HCT116 (cell line): ENCODE data around the gene TBC1D12.

Experiments
- CEBPB ChIP-seq: IDR thresholded peaks from 2 replicates; pipeline ENCODE4 v1.6.1; 2012; ENCODE audit warnings: low read depth
- EGR1 ChIP-seq: IDR thresholded peaks from 2 replicates; pipeline ENCODE4 v1.6.1; 2012; ENCODE audit warnings: low read depth
- EZH2 ChIP-seq: fragments of 200-600 bp; sonication (generic); IDR thresholded peaks from 2 replicates; pipeline ENCODE4 v1.6.1; 2017; ENCODE audit warnings: antibody characterized with exemption, mixed run types
- POLR2A ChIP-seq: IDR thresholded peaks from 2 replicates; pipeline ENCODE4 v1.7.0; 2011; ENCODE audit warnings: borderline replicate concordance; ENCODE audit not compliant: insufficient read depth, insufficient read length; ENCODE audit errors: extremely low read depth
- POLR2AphosphoS5 ChIP-seq: IDR thresholded peaks from 2 replicates; pipeline ENCODE4 v1.6.1; 2011; ENCODE audit warnings: mild to moderate bottlenecking, low read depth, low read length, moderate library complexity
- SIN3A ChIP-seq: IDR thresholded peaks from 2 replicates; pipeline ENCODE4 v1.6.1; 2012; ENCODE audit warnings: low read depth
- SP1 ChIP-seq: IDR thresholded peaks from 2 replicates; pipeline ENCODE4 v1.6.1; 2012; ENCODE audit warnings: low read depth
- TCF7L2 ChIP-seq: IDR thresholded peaks from 2 replicates; pipeline ENCODE4 v1.7.0; 2011; ENCODE audit warnings: borderline replicate concordance, inconsistent platforms; ENCODE audit not compliant: insufficient read depth, insufficient read length; ENCODE audit errors: extremely low read depth
- ZNF274 ChIP-seq: fragments of 200-500 bp; sonication (Bioruptor generic); IDR thresholded peaks from 2 replicates; pipeline ENCODE4 v1.6.1; 2014; ENCODE audit warnings: mild to moderate bottlenecking, low read depth, low read length, inconsistent platforms
- TF ChIP-seq, protein P1 (sequence below), 3 experiments: fragments of 200-600 bp in 1 of 3; sonication (generic) in 1 of 3; IDR thresholded peaks in 2 of 3; conservative IDR thresholded peaks in 1 of 3; 2 replicates each; pipeline ENCODE4 v1.5.1; 2012 to 2017; ENCODE audit warnings: low read depth in 2 of 3, low read length in 2 of 3, antibody characterized with exemption in 1 of 3, borderline replicate concordance in 1 of 3, control low read depth in 1 of 3, mild to moderate bottlenecking in 1 of 3, mixed read lengths in 1 of 3, mixed run types in 1 of 3, moderate library complexity in 1 of 3; ENCODE audit not compliant: insufficient read depth in 1 of 3
- TF ChIP-seq, protein P2 (sequence below): IDR thresholded peaks from 2 replicates; pipeline ENCODE4 v1.6.1; 2012

DNA sequence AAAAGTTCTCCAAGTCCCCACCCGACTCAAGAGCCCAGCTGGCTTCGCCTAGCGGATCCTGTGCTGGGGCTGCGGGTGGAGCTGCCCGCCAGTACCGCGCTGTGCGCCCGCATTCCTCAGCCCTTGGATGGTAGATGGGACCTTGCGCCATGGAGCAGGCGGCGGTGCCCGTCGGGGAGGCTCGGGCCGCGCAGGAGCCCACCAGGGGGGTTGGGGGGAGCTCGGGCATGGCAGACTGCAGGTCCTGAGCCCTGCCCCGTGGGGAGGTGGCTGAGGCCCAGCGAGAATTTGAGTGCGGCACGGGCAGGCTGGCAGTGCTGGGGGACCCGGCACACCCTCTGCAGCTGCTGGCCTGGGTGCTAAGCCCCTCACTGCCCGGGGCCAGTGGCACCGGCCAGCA lies 57.0 kb downstream of the TBC1D12 start:
- no peak for TF ChIP-seq EZH2
- TF ChIP-seq, protein P1, sequence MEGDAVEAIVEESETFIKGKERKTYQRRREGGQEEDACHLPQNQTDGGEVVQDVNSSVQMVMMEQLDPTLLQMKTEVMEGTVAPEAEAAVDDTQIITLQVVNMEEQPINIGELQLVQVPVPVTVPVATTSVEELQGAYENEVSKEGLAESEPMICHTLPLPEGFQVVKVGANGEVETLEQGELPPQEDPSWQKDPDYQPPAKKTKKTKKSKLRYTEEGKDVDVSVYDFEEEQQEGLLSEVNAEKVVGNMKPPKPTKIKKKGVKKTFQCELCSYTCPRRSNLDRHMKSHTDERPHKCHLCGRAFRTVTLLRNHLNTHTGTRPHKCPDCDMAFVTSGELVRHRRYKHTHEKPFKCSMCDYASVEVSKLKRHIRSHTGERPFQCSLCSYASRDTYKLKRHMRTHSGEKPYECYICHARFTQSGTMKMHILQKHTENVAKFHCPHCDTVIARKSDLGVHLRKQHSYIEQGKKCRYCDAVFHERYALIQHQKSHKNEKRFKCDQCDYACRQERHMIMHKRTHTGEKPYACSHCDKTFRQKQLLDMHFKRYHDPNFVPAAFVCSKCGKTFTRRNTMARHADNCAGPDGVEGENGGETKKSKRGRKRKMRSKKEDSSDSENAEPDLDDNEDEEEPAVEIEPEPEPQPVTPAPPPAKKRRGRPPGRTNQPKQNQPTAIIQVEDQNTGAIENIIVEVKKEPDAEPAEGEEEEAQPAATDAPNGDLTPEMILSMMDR (IDR thresholded peaks at IDR 0.05 in 2 of 3, conservative IDR thresholded peaks at IDR 0.05 in 1 of 3; ENCODE audit: borderline replicate concordance in 1 of 3, insufficient read depth in 1 of 3, low read depth in 2 of 3, low read length in 2 of 3), result no peak
- TF ChIP-seq, protein P2, sequence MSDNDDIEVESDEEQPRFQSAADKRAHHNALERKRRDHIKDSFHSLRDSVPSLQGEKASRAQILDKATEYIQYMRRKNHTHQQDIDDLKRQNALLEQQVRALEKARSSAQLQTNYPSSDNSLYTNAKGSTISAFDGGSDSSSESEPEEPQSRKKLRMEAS, result no peak
- no peak for TF ChIP-seq EGR1
- no peak for TF ChIP-seq SP1
- no peak for TF ChIP-seq POLR2A
- no peak for TF ChIP-seq POLR2AphosphoS5
- no peak for TF ChIP-seq ZNF274
- no peak for TF ChIP-seq SIN3A
- TF ChIP-seq CEBPB, result no peak
- TF ChIP-seq TCF7L2, result no peak
